Measurements from ENCODE around the gene LSM5. TPM values are rescaled to one million over a fixed set of nuclear protein-coding genes. Genes with fewer than 3 reads are reported as not detected.

LSM5 gene
- total RNA-seq, 1 experiment from 2014 or later, result 81.0 TPM

DNA sequence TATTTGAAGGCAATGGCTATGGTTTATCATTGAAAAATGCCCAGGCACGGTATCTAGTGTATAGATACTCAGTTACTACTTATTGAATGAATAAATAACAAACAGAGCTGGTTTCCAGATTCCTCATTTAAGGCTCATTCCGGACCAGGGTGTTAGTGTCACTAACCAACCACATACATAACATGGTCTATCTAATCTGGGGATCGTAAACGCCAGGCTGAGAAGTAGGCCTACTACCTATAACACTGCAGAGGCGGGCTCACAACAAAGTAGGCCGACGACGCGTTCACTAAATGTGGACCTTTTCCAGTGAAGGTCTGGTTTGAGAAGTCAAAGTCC, 423 bp downstream of the LSM5 start:
- peak overlapping the region; percentile 84 to 87 for H3K4me3 ChIP-seq (replicated peaks in 1 of 2; ENCODE audit: low read depth in 1 of 2, low read length in 2 of 2)

More for the DNA sequence above, 423 bp downstream of the LSM5 start:
- TF ChIP-seq ELF1 (IDR thresholded peaks at IDR 0.05; ENCODE audit: borderline replicate concordance, low read depth) (no peak), FOSL1 (IDR thresholded peaks at IDR 0.05; ENCODE audit: low read depth) (no peak), EZH2 (IDR thresholded peaks at IDR 0.05) (no peak), CBX3 (IDR thresholded peaks at IDR 0.05; ENCODE audit: low read depth) (no peak), SIN3A (IDR thresholded peaks at IDR 0.05; ENCODE audit: low read depth) (no peak), JUND (IDR thresholded peaks at IDR 0.05) (no peak), ZNF274 (IDR thresholded peaks at IDR 0.05; ENCODE audit: low read depth, low read length) (no peak)
- TF ChIP-seq, protein P1, sequence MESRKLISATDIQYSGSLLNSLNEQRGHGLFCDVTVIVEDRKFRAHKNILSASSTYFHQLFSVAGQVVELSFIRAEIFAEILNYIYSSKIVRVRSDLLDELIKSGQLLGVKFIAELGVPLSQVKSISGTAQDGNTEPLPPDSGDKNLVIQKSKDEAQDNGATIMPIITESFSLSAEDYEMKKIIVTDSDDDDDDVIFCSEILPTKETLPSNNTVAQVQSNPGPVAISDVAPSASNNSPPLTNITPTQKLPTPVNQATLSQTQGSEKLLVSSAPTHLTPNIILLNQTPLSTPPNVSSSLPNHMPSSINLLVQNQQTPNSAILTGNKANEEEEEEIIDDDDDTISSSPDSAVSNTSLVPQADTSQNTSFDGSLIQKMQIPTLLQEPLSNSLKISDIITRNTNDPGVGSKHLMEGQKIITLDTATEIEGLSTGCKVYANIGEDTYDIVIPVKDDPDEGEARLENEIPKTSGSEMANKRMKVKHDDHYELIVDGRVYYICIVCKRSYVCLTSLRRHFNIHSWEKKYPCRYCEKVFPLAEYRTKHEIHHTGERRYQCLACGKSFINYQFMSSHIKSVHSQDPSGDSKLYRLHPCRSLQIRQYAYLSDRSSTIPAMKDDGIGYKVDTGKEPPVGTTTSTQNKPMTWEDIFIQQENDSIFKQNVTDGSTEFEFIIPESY (IDR thresholded peaks at IDR 0.05; ENCODE audit: extremely low read depth, insufficient replicate concordance, low read length), result no peak
- TF ChIP-seq, protein P2, sequence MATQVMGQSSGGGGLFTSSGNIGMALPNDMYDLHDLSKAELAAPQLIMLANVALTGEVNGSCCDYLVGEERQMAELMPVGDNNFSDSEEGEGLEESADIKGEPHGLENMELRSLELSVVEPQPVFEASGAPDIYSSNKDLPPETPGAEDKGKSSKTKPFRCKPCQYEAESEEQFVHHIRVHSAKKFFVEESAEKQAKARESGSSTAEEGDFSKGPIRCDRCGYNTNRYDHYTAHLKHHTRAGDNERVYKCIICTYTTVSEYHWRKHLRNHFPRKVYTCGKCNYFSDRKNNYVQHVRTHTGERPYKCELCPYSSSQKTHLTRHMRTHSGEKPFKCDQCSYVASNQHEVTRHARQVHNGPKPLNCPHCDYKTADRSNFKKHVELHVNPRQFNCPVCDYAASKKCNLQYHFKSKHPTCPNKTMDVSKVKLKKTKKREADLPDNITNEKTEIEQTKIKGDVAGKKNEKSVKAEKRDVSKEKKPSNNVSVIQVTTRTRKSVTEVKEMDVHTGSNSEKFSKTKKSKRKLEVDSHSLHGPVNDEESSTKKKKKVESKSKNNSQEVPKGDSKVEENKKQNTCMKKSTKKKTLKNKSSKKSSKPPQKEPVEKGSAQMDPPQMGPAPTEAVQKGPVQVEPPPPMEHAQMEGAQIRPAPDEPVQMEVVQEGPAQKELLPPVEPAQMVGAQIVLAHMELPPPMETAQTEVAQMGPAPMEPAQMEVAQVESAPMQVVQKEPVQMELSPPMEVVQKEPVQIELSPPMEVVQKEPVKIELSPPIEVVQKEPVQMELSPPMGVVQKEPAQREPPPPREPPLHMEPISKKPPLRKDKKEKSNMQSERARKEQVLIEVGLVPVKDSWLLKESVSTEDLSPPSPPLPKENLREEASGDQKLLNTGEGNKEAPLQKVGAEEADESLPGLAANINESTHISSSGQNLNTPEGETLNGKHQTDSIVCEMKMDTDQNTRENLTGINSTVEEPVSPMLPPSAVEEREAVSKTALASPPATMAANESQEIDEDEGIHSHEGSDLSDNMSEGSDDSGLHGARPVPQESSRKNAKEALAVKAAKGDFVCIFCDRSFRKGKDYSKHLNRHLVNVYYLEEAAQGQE (IDR thresholded peaks at IDR 0.05; ENCODE audit: low read depth), result no peak
- TF ChIP-seq, protein P3, sequence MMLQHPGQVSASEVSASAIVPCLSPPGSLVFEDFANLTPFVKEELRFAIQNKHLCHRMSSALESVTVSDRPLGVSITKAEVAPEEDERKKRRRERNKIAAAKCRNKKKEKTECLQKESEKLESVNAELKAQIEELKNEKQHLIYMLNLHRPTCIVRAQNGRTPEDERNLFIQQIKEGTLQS (IDR thresholded peaks at IDR 0.05), result no peak
- ATAC-seq, result peak; percentile 53
- Histone ChIP-seq H3K9me3 (ENCODE audit: control insufficient read depth in 1 of 2, insufficient read depth in 1 of 2, low read depth in 1 of 2, low read length in 2 of 2) (no peaks in the 10 kb centered on the region), H3K27me3 (ENCODE audit: insufficient read depth, low read length) (no peaks in the 10 kb centered on the region), H4K20me1 (ENCODE audit: insufficient read depth) (no peaks in the 10 kb centered on the region), H3K4me2 (ENCODE audit: low read length) (peak overlapping the region; percentile 81), H3K4me1 (ENCODE audit: control insufficient read depth in 1 of 2, insufficient read depth in 2 of 2, low read length in 2 of 2) (peaks cover 10 to 22% of the 10 kb centered on the region in 2 experiments; a peak in 2 of 4 replicates), H2AFZ (ENCODE audit: low read depth, low read length, poor library complexity, severe bottlenecking) (no peak overlapping the region), H3K27ac (ENCODE audit: low read depth, low read length) (peak overlapping the region; percentile 77), H3K79me2 (ENCODE audit: insufficient read depth, low read length) (peaks cover 22% of the 10 kb centered on the region), H3K9me2 (ENCODE audit: insufficient read depth) (no peaks in the 10 kb centered on the region), H3K9ac (ENCODE audit: low read length) (peak overlapping the region; percentile 76), H3K36me3 (ENCODE audit: control insufficient read depth in 1 of 2, insufficient read depth in 2 of 2, low read length in 2 of 2) (peaks cover 15 to 28% of the 10 kb centered on the region in 2 experiments)
- POLR2A ChIA-PET, result no interaction called here
- CTCF ChIA-PET, result no interaction called here
- TSS peak; percentile 35 for BruUV-seq (replicated peaks)
- intact Hi-C loops (cut with micrococcal nuclease), result loop anchor here (2.0 to 10.0 kb wide), 3 partner anchors 169 to 1895 kb away; partner anchors contain the start of gene GARS1
- DNase-seq (ENCODE audit: low read depth, low spot score), result no peak
- RAD21 ChIA-PET (ENCODE audit: low non-redundant PET in 1 of 2, low total read pairs in 2 of 2, uncharacterized antibody in 2 of 2, unreplicated experiment in 2 of 2), result no interaction called here

Measured in HCT116 (cell line).